ENCODE data around the gene AP2M1. TPM values are rescaled to one million over a fixed set of nuclear protein-coding genes. Genes with fewer than 3 reads are reported as not detected.

The AP2M1 gene
- total and polyA plus RNA-seq, 10 of the 15 experiments (the other 5 are each of a cell fraction or from before 2014, with no cell fraction given): 65.6 to 356 (median 161) TPM

- no peak for TF ChIP-seq IRF3 (IDR thresholded peaks at IDR 0.05)
- TF ChIP-seq SP1 (IDR thresholded peaks at IDR 0.05; ENCODE audit: low read depth, low read length): no peak
- no peak for TF ChIP-seq SIN3A (IDR thresholded peaks at IDR 0.05; ENCODE audit: low read depth, low read length)
Observed at GRCh38 chr3:184165543-184165942, 9.1 kb upstream of the AP2M1 start (continued).

- no peaks in the 10 kb centered on the region for H4K20me1 ChIP-seq (ENCODE audit: control insufficient read depth, insufficient read depth)
- ChIA-PET CTCF (no interaction called here), SMC1A (ENCODE audit: uncharacterized antibody, unreplicated experiment) (no interaction called here), RAD21 (ENCODE audit: unreplicated experiment) (no interaction called here), POLR2A (interaction anchor here (0.6 kb wide), 1 partner anchor 7 kb away, joined by 4 read pairs; no protein-coding TSS in a partner anchor)
- no peak overlapping the region for H3K4me3 ChIP-seq
- ATAC-seq (no peak), FAIRE-seq (no peak), DNase-seq (ENCODE audit: low read depth, low spot score) (no peak)
- intact Hi-C loops (cut with micrococcal nuclease; ENCODE audit: unreplicated experiment): no loop called here
- H3K4me1 ChIP-seq (ENCODE audit: control insufficient read depth, insufficient read depth, low read length): no peaks in the 10 kb centered on the region
- 93% methylated on average over 6 of the region's 6 CpGs for WGBS (ENCODE audit: insufficient coverage, insufficient replicate concordance, low lambda C conversion rate, missing lambda C conversion rate)
- TF ChIP-seq FOXM1 (IDR thresholded peaks at IDR 0.05; ENCODE audit: low read depth, low read length) (no peak), MEF2A (IDR thresholded peaks at IDR 0.05; ENCODE audit: insufficient read depth, low read depth, low read length) (no peak), SRF (IDR thresholded peaks at IDR 0.05; ENCODE audit: low read depth in 2 of 2, low read length in 2 of 2) (no peak), NFYA (IDR thresholded peaks at IDR 0.05; ENCODE audit: borderline replicate concordance, low read depth, low read length) (no peak), ZNF592 (IDR thresholded peaks at IDR 0.05) (no peak), CEBPB (IDR thresholded peaks at IDR 0.05; ENCODE audit: borderline replicate concordance in 1 of 2, low read depth in 2 of 2, low read length in 2 of 2) (no peak), MTA3 (IDR thresholded peaks at IDR 0.05; ENCODE audit: borderline replicate concordance, low read length) (no peak), IRF3 (IDR thresholded peaks at IDR 0.05) (no peak), TCF3 (IDR thresholded peaks at IDR 0.05; ENCODE audit: borderline replicate concordance, insufficient read depth, low read depth, low read length) (no peak)
- peaks cover 8 to 17% of the 10 kb centered on the region in 2 experiments; a peak in 3 of 4 replicates for H3K36me3 ChIP-seq (ENCODE audit: control insufficient read depth in 2 of 2, insufficient read depth in 2 of 2, low read length in 1 of 2)
- no peaks in the 10 kb centered on the region for H3K27me3 ChIP-seq (replicated peaks in 1 of 2; ENCODE audit: control insufficient read depth in 2 of 2, insufficient read depth in 2 of 2, low read length in 1 of 2)
- H2AFZ ChIP-seq (ENCODE audit: control insufficient read depth, low read depth, low read length): no peak overlapping the region
- H3K9ac ChIP-seq (ENCODE audit: control insufficient read depth, insufficient read depth, low read length): no peak overlapping the region
- no TSS peak for BruUV-seq (replicated peaks)
- no peak overlapping the region for H3K27ac ChIP-seq (ENCODE audit: control insufficient read depth, insufficient read depth)
- no peaks in the 10 kb centered on the region for H3K9me3 ChIP-seq (replicated peaks; ENCODE audit: control insufficient read depth, insufficient read depth, low read length)
- no peak overlapping the region for H3K4me2 ChIP-seq (ENCODE audit: control insufficient read depth, insufficient read depth)
- in situ Hi-C loops (cut with MboI): no loop called here
- H3K79me2 ChIP-seq (ENCODE audit: control insufficient read depth, insufficient read depth, low read length): no peaks in the 10 kb centered on the region
Observed at GRCh38 chr3:184166671-184167070, 8.0 kb upstream of the AP2M1 start.

Measured in GM12878 (cell line).